Gastroesophageal sphincter (tissue), 4 donors: ENCODE measurements around the gene CLEC11A. TPM values are rescaled to one million over a fixed set of nuclear protein-coding genes. Genes with fewer than 3 reads are reported as not detected.

Experiments used
- ATAC-seq: fragments of 150-250 bp; one replicate; pipeline ENCODE4 v1.9.1; 2016; ENCODE audit warnings: mild to moderate bottlenecking, moderate library complexity
- H3K27ac ChIP-seq, 4 donors: fragments of 200-600 bp; sonication (generic) in 3 of 4; 1 replicate in 3 of 4; 2 replicates in 1 of 4; pipeline ENCODE4 v1.5.1; 2016 to 2019
- H3K27me3 ChIP-seq: fragments of 200-600 bp; sonication (generic); one replicate; pipeline ENCODE4 v1.5.1; 2019
- H3K36me3 ChIP-seq, 2 donors: fragments of 200-600 bp; sonication (generic); one replicate each; pipeline ENCODE4 v1.5.1; 2019; ENCODE audit warnings: control low read depth in 1 of 2
- H3K4me1 ChIP-seq, 3 donors: fragments of 200-600 bp; sonication (generic); 1 replicate in 2 of 3; 2 replicates in 1 of 3; pipeline ENCODE4 v1.5.1; 2016 to 2019; ENCODE audit warnings: control low read depth in 2 of 3
- H3K4me3 ChIP-seq, 2 donors: fragments of 200-600 bp; sonication (generic); one replicate each; pipeline ENCODE4 v1.5.1; 2019; ENCODE audit warnings: mild to moderate bottlenecking in 1 of 2, moderate library complexity in 1 of 2
- H3K9me3 ChIP-seq, 3 donors: fragments of 200-600 bp; sonication (generic); one replicate each; pipeline ENCODE4 v1.5.1; 2017 to 2019; ENCODE audit warnings: control low read depth in 2 of 3
- CTCF ChIP-seq, 4 experiments: fragments of 200-600 bp in 2 of 4; fragments of 450-650 bp in 2 of 4; sonication (generic) in 1 of 4; IDR thresholded peaks; one replicate each; pipeline ENCODE4 v1.5.1; 2017 to 2019; ENCODE audit warnings: antibody characterized with exemption in 4 of 4, mild to moderate bottlenecking in 2 of 4, moderate library complexity in 2 of 4
- EP300 ChIP-seq: sonication (generic); formaldehyde crosslinking; IDR thresholded peaks from one replicate; pipeline ENCODE4 v1.6.1; 2017; ENCODE audit warnings: antibody characterized with exemption, mild to moderate bottlenecking
- POLR2A ChIP-seq, 2 donors: fragments of 450-650 bp; IDR thresholded peaks; one replicate each; pipeline ENCODE4 v1.6.1; 2017; ENCODE audit warnings: antibody characterized with exemption in 2 of 2, mild to moderate bottlenecking in 2 of 2, moderate library complexity in 1 of 2
- POLR2AphosphoS5 ChIP-seq: sonication (generic); formaldehyde crosslinking; IDR thresholded peaks from one replicate; pipeline ENCODE4 v1.6.1; 2017; ENCODE audit warnings: antibody characterized with exemption
- WGBS, 2 donors: methylation state at CpG; one replicate each; pipeline ENCODE4 v1.1.5; 2018; ENCODE audit warnings: low coverage in 1 of 2; 5-methylcytosine and 5-hydroxymethylcytosine counted together
- total RNA-seq, 4 donors: library from RNA; depleted of rRNA; stranded (reverse); fragments of >200 nt; gene quantifications; one replicate each; pipeline ENCODE4 v1.1.0, GENCODE V29; 2016

The CLEC11A gene
- total RNA-seq, 4 donors from 2014 or later: 4.6 to 17.1 (median 8.4) TPM

GRCh38 chr19:50721441-50722137, 1.6 kb upstream of the CLEC11A start:
- Histone ChIP-seq H3K4me1 (peaks cover 0 to 54% (median 29%) of the 10 kb centered on the region in 3 donors), H3K27ac (no peak overlapping the region), H3K27me3 (peaks cover 99% of the 10 kb centered on the region), H3K9me3 (no peaks in the 10 kb centered on the region), H3K4me3 (no peak overlapping the region), H3K36me3 (no peaks in the 10 kb centered on the region)
- TF ChIP-seq POLR2AphosphoS5: no peak
- ATAC-seq: no peak
- 77 to 100% methylated on average over 2 to 3 of the region's 10 CpGs for WGBS, 2 donors

- peak overlapping the region in 1 of 2 donors; percentile 65 for H3K4me3 ChIP-seq
- ATAC-seq: no peak
Measured at GRCh38 chr19:50722201-50723013, 757 bp upstream of the CLEC11A start.

GRCh38 chr19:50723735-50724521, 764 bp downstream of the CLEC11A start:
- Histone ChIP-seq H3K27ac (peak overlapping the region in 3 of 4 donors; percentile 60 to 73 (median 72)), H3K4me1 (peaks cover 0 to 48% (median 24%) of the 10 kb centered on the region in 3 donors), H3K27me3 (peaks cover 98% of the 10 kb centered on the region), H3K4me3 (peak overlapping the region; percentile 26 to 65), H3K9me3 (no peaks in the 10 kb centered on the region), H3K36me3 (no peaks in the 10 kb centered on the region)
- TF ChIP-seq CTCF (IDR thresholded peaks at IDR 0.05): no peak
- no peak for TF ChIP-seq POLR2A (IDR thresholded peaks at IDR 0.05)
- no peak for TF ChIP-seq EP300
- no peak for TF ChIP-seq POLR2AphosphoS5
- 6 to 11% methylated on average over 5 to 7 of the region's 31 CpGs for WGBS, 2 donors
- ATAC-seq: no peak

More at GRCh38 chr19:50722201-50723013, 757 bp upstream of the CLEC11A start:
- TF ChIP-seq CTCF (IDR thresholded peaks at IDR 0.05) (no peak), POLR2AphosphoS5 (no peak), POLR2A (IDR thresholded peaks at IDR 0.05) (no peak), EP300 (no peak)
- Histone ChIP-seq H3K9me3 (no peaks in the 10 kb centered on the region), H3K4me1 (peaks cover 0 to 54% (median 29%) of the 10 kb centered on the region in 3 donors), H3K36me3 (no peaks in the 10 kb centered on the region), H3K27ac (peak overlapping the region in 3 of 4 donors; percentile 54 to 72 (median 60)), H3K27me3 (peaks cover 98% of the 10 kb centered on the region)
- WGBS, 2 donors: 27 to 58% methylated on average over 4 to 13 of the region's 15 CpGs

- Histone ChIP-seq H3K9me3 (no peaks in the 10 kb centered on the region), H3K27ac (peak overlapping the region in 3 of 4 donors; percentile 72 to 85 (median 79)), H3K27me3 (peaks cover 97% of the 10 kb centered on the region), H3K36me3 (no peaks in the 10 kb centered on the region), H3K4me1 (peaks cover 0 to 41% (median 21%) of the 10 kb centered on the region in 3 donors), H3K4me3 (peak overlapping the region; percentile 26 to 65)
- no CpG with 5 or more reads among the region's 65 CpGs for WGBS, 2 donors
- ATAC-seq: peak; percentile 92
- TF ChIP-seq EP300: no peak
- TF ChIP-seq POLR2AphosphoS5: peak; percentile 13
- peak in 3 of 4 experiments; percentile 57 to 80 (median 68) for TF ChIP-seq CTCF (IDR thresholded peaks at IDR 0.05)
- TF ChIP-seq POLR2A (IDR thresholded peaks at IDR 0.05): peak; percentile 50 to 63
Measured at GRCh38 chr19:50724522-50725217, 1.5 kb downstream of the CLEC11A start.
